IPS DF 4.7 (cell line): ENCODE data around the gene MYO5B.
"Not testable (repeated sequence)": the region's sequence is repeated elsewhere in the genome, so short reads cannot be mapped to it uniquely, and the experiment has no call there.

Experiments used
- DNase-seq: peaks from one replicate; pipeline ENCODE4 v3.0.0-alpha.2; 2013; ENCODE audit warnings: low spot score; ENCODE audit errors: extremely low read depth

The MYO5B gene

GRCh38 chr18:49892148-49892924 lies 302.6 kb downstream of the MYO5B start:
- DNase-seq: no peak

GRCh38 chr18:49890041-49890440 lies 304.9 kb downstream of the MYO5B start:
- DNase-seq: no peak

GRCh38 chr18:49889552-49889951 lies 305.4 kb downstream of the MYO5B start:
- DNase-seq: not testable (repeated sequence)

GRCh38 chr18:49886891-49887764 lies 307.8 kb downstream of the MYO5B start:
- DNase-seq: no peak

- no peak for DNase-seq
Observed at GRCh38 chr18:49884959-49885358, 310.0 kb downstream of the MYO5B start.

GRCh38 chr18:49884465-49884864 lies 310.5 kb downstream of the MYO5B start:
- DNase-seq: no peak

GRCh38 chr18:49880661-49881060 lies 314.3 kb downstream of the MYO5B start:
- DNase-seq: no peak

GRCh38 chr18:49879271-49879580 lies 315.7 kb downstream of the MYO5B start:
- DNase-seq: no peak

- no peak for DNase-seq
Observed at GRCh38 chr18:49878567-49879270, 316.2 kb downstream of the MYO5B start.

GRCh38 chr18:49878015-49878414 lies 316.9 kb downstream of the MYO5B start:
- no peak for DNase-seq

GRCh38 chr18:49876536-49876935 lies 318.4 kb downstream of the MYO5B start:
- DNase-seq: no peak

- no peak for DNase-seq
Observed at GRCh38 chr18:49875783-49876182, 319.2 kb downstream of the MYO5B start.

- DNase-seq: no peak
Observed at GRCh38 chr18:49875155-49875554, 319.8 kb downstream of the MYO5B start.

GRCh38 chr18:49874238-49874637 lies 320.7 kb downstream of the MYO5B start:
- DNase-seq: no peak

- no peak for DNase-seq
Observed at GRCh38 chr18:49869354-49869753, 325.6 kb downstream of the MYO5B start.

- no peak for DNase-seq
Observed at GRCh38 chr18:49866680-49867079, 328.3 kb downstream of the MYO5B start.

- no peak for DNase-seq
Observed at GRCh38 chr18:49865401-49865800, 329.5 kb downstream of the MYO5B start.

GRCh38 chr18:49863769-49864621 lies 331.0 kb downstream of the MYO5B start:
- no peak for DNase-seq

- DNase-seq: no peak
Observed at GRCh38 chr18:49862656-49863385, 332.1 kb downstream of the MYO5B start.

GRCh38 chr18:49861659-49862058 lies 333.3 kb downstream of the MYO5B start:
- DNase-seq: no peak
